Measurements from ENCODE around the gene AP2S1. TPM values are rescaled to one million over a fixed set of nuclear protein-coding genes. Genes with fewer than 3 reads are reported as not detected.

Gene AP2S1
- total RNA-seq, 2 experiments from 2014 or later = 79.3 to 110 TPM

GRCh38 chr19:46834121-46834520, 16.5 kb downstream of the AP2S1 start:
- Histone ChIP-seq H3K36me3 (ENCODE audit: insufficient read depth, low read length) (peaks cover 7% of the 10 kb centered on the region), H3K4me2 (ENCODE audit: low read length) (no peak overlapping the region), H3K4me1 (ENCODE audit: insufficient read depth, low read length, poor library complexity, severe bottlenecking) (no peaks in the 10 kb centered on the region), H3K9me3 (ENCODE audit: low read length) (no peaks in the 10 kb centered on the region), H3K79me2 (ENCODE audit: insufficient read depth, low read depth, low read length) (no peaks in the 10 kb centered on the region), H3K27ac (ENCODE audit: low read depth, low read length, poor library complexity, severe bottlenecking) (no peak overlapping the region), H3K4me3 (ENCODE audit: low read depth, low read length, poor library complexity, severe bottlenecking) (no peak overlapping the region), H4K20me1 (ENCODE audit: insufficient read depth, low read length) (no peaks in the 10 kb centered on the region), H3K9me2 (ENCODE audit: insufficient read depth, low read length) (no peaks in the 10 kb centered on the region), H2AFZ (ENCODE audit: low read length) (no peak overlapping the region)
- CTCF ChIA-PET (ENCODE audit: unreplicated experiment) = no interaction called here
- intact Hi-C loops (cut with micrococcal nuclease; ENCODE audit: unreplicated experiment) = no loop called here
- no peak for TF ChIP-seq EZH2phosphoT487 (IDR thresholded peaks at IDR 0.05; ENCODE audit: borderline replicate concordance, low read depth, low read length)
- no peak for TF ChIP-seq CTCF (conservative IDR thresholded peaks at IDR 0.05; ENCODE audit: low read length)
- no TSS peak for BruUV-seq (replicated peaks)
- DNase-seq (ENCODE audit: low spot score) = no peak
- POLR2A ChIA-PET = interaction anchor here (0.6 kb wide), 1 partner anchor 33 kb away, joined by 4 read pairs; no protein-coding TSS in a partner anchor

DNA sequence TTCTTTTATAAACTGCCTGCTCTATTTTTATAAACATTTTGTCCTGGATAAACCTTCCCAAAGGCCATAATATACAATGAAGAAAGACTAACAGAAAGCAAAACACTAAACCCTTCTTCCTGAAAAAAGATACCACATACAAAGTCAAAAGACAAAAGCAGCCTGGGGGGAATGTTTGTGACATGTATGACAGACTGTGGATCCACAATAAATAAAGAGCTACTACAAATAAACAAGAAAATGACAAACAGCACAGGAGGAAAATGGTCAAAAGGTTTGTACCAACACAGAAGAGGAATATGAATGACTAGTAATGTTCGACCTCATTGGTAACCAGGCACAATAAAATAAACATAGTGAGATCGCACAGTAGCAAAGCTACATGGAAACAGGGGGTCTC, 19.8 kb downstream of the AP2S1 start:
- no peaks in the 10 kb centered on the region for H3K9me2 ChIP-seq (ENCODE audit: insufficient read depth, low read length)
- no peak overlapping the region for H3K4me3 ChIP-seq (ENCODE audit: low read depth, low read length, poor library complexity, severe bottlenecking)
- ChIA-PET CTCF (ENCODE audit: unreplicated experiment) (no interaction called here), POLR2A (no interaction called here)
- no peak for TF ChIP-seq CTCF (conservative IDR thresholded peaks at IDR 0.05; ENCODE audit: low read length)
- TF ChIP-seq EZH2phosphoT487 (IDR thresholded peaks at IDR 0.05; ENCODE audit: borderline replicate concordance, low read depth, low read length) = no peak
- BruUV-seq (replicated peaks) = no TSS peak
- no peak overlapping the region for H3K4me2 ChIP-seq (ENCODE audit: low read length)
- H2AFZ ChIP-seq (ENCODE audit: low read length) = no peak overlapping the region
- H3K27ac ChIP-seq (ENCODE audit: low read depth, low read length, poor library complexity, severe bottlenecking) = no peak overlapping the region
- no peaks in the 10 kb centered on the region for H3K36me3 ChIP-seq (ENCODE audit: insufficient read depth, low read length)
- intact Hi-C loops (cut with micrococcal nuclease; ENCODE audit: unreplicated experiment) = no loop called here
- H3K9me3 ChIP-seq (ENCODE audit: low read length) = no peaks in the 10 kb centered on the region
- no peaks in the 10 kb centered on the region for H3K4me1 ChIP-seq (ENCODE audit: insufficient read depth, low read length, poor library complexity, severe bottlenecking)
- no peaks in the 10 kb centered on the region for H3K79me2 ChIP-seq (ENCODE audit: insufficient read depth, low read depth, low read length)
- no peak for DNase-seq (ENCODE audit: low spot score)
- no peaks in the 10 kb centered on the region for H4K20me1 ChIP-seq (ENCODE audit: insufficient read depth, low read length)

DNA sequence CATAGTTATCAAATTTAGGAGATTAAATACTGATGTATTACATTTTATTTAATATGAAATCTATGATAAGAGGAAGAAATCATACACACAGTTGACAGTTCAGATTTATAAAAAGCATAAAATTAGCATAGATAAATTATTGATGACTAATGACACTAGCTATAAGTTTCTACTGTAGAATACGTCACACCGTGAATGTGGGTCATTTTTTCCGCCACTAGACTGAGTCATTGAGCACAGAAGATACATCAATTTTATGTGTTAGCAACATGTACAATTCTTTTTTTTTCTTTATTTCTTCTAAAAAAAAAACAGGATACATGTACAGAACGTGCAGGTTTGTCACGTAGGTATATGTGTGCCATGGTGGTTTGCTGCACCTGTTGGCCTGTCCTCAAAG, 22.2 kb downstream of the AP2S1 start:
- no peak overlapping the region for H3K4me3 ChIP-seq (ENCODE audit: low read depth, low read length, poor library complexity, severe bottlenecking)
- TF ChIP-seq CTCF (conservative IDR thresholded peaks at IDR 0.05; ENCODE audit: low read length) (no peak), EZH2phosphoT487 (IDR thresholded peaks at IDR 0.05; ENCODE audit: borderline replicate concordance, low read depth, low read length) (no peak)
- no peak for DNase-seq (ENCODE audit: low spot score)
- no peak overlapping the region for H3K4me2 ChIP-seq (ENCODE audit: low read length)
- H3K79me2 ChIP-seq (ENCODE audit: insufficient read depth, low read depth, low read length) = no peaks in the 10 kb centered on the region
- H3K36me3 ChIP-seq (ENCODE audit: insufficient read depth, low read length) = no peaks in the 10 kb centered on the region
- H4K20me1 ChIP-seq (ENCODE audit: insufficient read depth, low read length) = no peaks in the 10 kb centered on the region
- no peaks in the 10 kb centered on the region for H3K9me2 ChIP-seq (ENCODE audit: insufficient read depth, low read length)
- ChIA-PET POLR2A (no interaction called here), CTCF (ENCODE audit: unreplicated experiment) (no interaction called here)
- no peaks in the 10 kb centered on the region; the same call in 1 of the 2 replicates for H3K9me3 ChIP-seq (ENCODE audit: low read length)
- no peak overlapping the region for H2AFZ ChIP-seq (ENCODE audit: low read length)
- BruUV-seq (replicated peaks) = no TSS peak
- peaks cover 17% of the 10 kb centered on the region for H3K4me1 ChIP-seq (ENCODE audit: insufficient read depth, low read length, poor library complexity, severe bottlenecking)
- no peak overlapping the region for H3K27ac ChIP-seq (ENCODE audit: low read depth, low read length, poor library complexity, severe bottlenecking)
- intact Hi-C loops (cut with micrococcal nuclease; ENCODE audit: unreplicated experiment) = no loop called here
